H1 (cell line): ENCODE data around the gene TTC23. TPM values are rescaled to one million over a fixed set of nuclear protein-coding genes. Genes with fewer than 3 reads are reported as not detected.

Experiments
- CTCF ChIA-PET: fragments of 300-600 bp; sonication (Branson Sonifier 250); formaldehyde crosslinking; loops from one replicate; lab custom pipeline; 2021; ENCODE audit not compliant: partially characterized antibody; lab: Charles Lee
- POLR2A ChIA-PET: fragments of 300-600 bp; sonication (Branson Sonifier 250); formaldehyde crosslinking; loops from one replicate; lab custom pipeline; 2021; ENCODE audit warnings: inconsistent platforms; ENCODE audit not compliant: partially characterized antibody; lab: Charles Lee
- DNase-seq, 2 experiments: peaks; one replicate each; pipeline versions ENCODE4 v3.0.0 to v3.0.0-alpha.2; 2010 to 2022; ENCODE audit warnings: low spot score in 2 of 2, low read depth in 1 of 2, mixed read lengths in 1 of 2
- FAIRE-seq: peaks from 2 replicates; lab custom pipeline; 2011; peaks lifted over from hg19 to GRCh38; lab: Jason Lieb, UNC
- H2AFZ ChIP-seq: 2 replicates; pipeline ENCODE4 v1.8.1; 2012; ENCODE audit warnings: low read length, inconsistent platforms
- H2AK5ac ChIP-seq: 2 replicates; pipeline ENCODE4 v1.6.1; 2013; ENCODE audit warnings: low read depth, low read length
- H2BK120ac ChIP-seq: replicated peaks from 2 replicates; pipeline ENCODE3; 2013; ENCODE audit warnings: low read depth, low read length, inconsistent platforms
- H2BK12ac ChIP-seq: 2 replicates; pipeline ENCODE4 v1.6.1; 2013; ENCODE audit warnings: low read depth, low read length
- H2BK15ac ChIP-seq: 2 replicates; pipeline ENCODE4 v1.6.1; 2013; ENCODE audit warnings: low read length
- H2BK20ac ChIP-seq: 2 replicates; pipeline ENCODE4 v1.6.1; 2013; ENCODE audit warnings: low read length
- H2BK5ac ChIP-seq: 2 replicates; pipeline ENCODE4 v1.6.1; 2013; ENCODE audit warnings: low read depth, low read length
- H3K14ac ChIP-seq: 2 replicates; pipeline ENCODE4 v1.6.1; 2013; ENCODE audit warnings: inconsistent platforms; ENCODE audit not compliant: insufficient read length
- H3K18ac ChIP-seq: 2 replicates; pipeline ENCODE4 v1.6.1; 2013; ENCODE audit warnings: low read length; ENCODE audit errors: extremely low read depth
- H3K23ac ChIP-seq: 2 replicates; pipeline ENCODE4 v1.6.1; 2013; ENCODE audit warnings: inconsistent platforms; ENCODE audit not compliant: insufficient read length
- H3K23me2 ChIP-seq: 2 replicates; pipeline ENCODE4 v1.6.1; 2013; ENCODE audit warnings: low read depth, low read length
- H3K27ac ChIP-seq: 2 replicates; pipeline ENCODE4 v1.6.1; 2011; ENCODE audit warnings: low read depth, low read length, inconsistent platforms
- H3K27me3 ChIP-seq, 4 experiments: replicated peaks in 1 of 4; 1 replicate in 1 of 4; 2 replicates in 3 of 4; pipeline versions ENCODE4 v1.6.1 to v1.8.1; 2011 to 2013; ENCODE audit warnings: low read length in 3 of 4, mild to moderate bottlenecking in 3 of 4, inconsistent platforms in 2 of 4, mixed read lengths in 2 of 4, moderate library complexity in 1 of 4; ENCODE audit not compliant: control insufficient read depth in 3 of 4, insufficient read depth in 3 of 4; ENCODE audit errors: extremely low read depth in 1 of 4
- H3K36me3 ChIP-seq, 4 experiments: 2 replicates each; pipeline versions ENCODE4 v1.6.1 to v1.8.1; 2011 to 2013; ENCODE audit warnings: mild to moderate bottlenecking in 4 of 4, low read length in 3 of 4, moderate library complexity in 2 of 4, control low read depth in 1 of 4, inconsistent platforms in 1 of 4; ENCODE audit not compliant: insufficient read depth in 4 of 4, control insufficient read depth in 2 of 4
- H3K4ac ChIP-seq: replicated peaks from 2 replicates; pipeline ENCODE3; 2013; ENCODE audit warnings: low read length, low read depth, mixed read lengths, inconsistent platforms; ENCODE audit not compliant: insufficient read length
- H3K4me1 ChIP-seq, 4 experiments: replicated peaks in 1 of 4; 1 replicate in 1 of 4; 2 replicates in 3 of 4; pipeline versions ENCODE4 v1.6.1 to v1.8.1; 2011 to 2013; ENCODE audit warnings: low read length in 3 of 4, inconsistent platforms in 2 of 4, mixed read lengths in 1 of 4; ENCODE audit not compliant: insufficient read depth in 4 of 4, control insufficient read depth in 3 of 4
- H3K4me2 ChIP-seq, 2 experiments: 2 replicates each; pipeline versions ENCODE4 v1.6.1 to v1.8.1; 2011 to 2013; ENCODE audit warnings: low read depth in 2 of 2, low read length in 2 of 2, control low read depth in 1 of 2, inconsistent platforms in 1 of 2, mild to moderate bottlenecking in 1 of 2; ENCODE audit not compliant: insufficient read depth in 1 of 2
- H3K4me3 ChIP-seq, 4 experiments: fragments of 200-600, 300-600 bp in 1 of 4; sonication (generic), shearing (Covaris generic), sonication (Bioruptor Twin) in 1 of 4; 2 replicates each; pipeline versions ENCODE4 v1.5.1 to v1.8.1; 2011 to 2016; ENCODE audit warnings: low read length in 4 of 4, low read depth in 3 of 4, control low read depth in 2 of 4, inconsistent platforms in 2 of 4, mild to moderate bottlenecking in 2 of 4, mixed read lengths in 1 of 4, moderate library complexity in 1 of 4; ENCODE audit not compliant: insufficient read depth in 2 of 4; ENCODE audit errors: extremely low read depth in 1 of 4
- H3K56ac ChIP-seq: replicated peaks from 2 replicates; pipeline ENCODE3; 2013; ENCODE audit warnings: low read depth, mild to moderate bottlenecking, mixed read lengths, low read length, inconsistent platforms; ENCODE audit not compliant: insufficient read length
- H3K79me1 ChIP-seq: 2 replicates; pipeline ENCODE4 v1.6.1; 2013; ENCODE audit warnings: low read depth, low read length, control low read depth
- H3K79me2 ChIP-seq, 2 experiments: 2 replicates each; pipeline versions ENCODE4 v1.6.1 to v1.8.1; 2012 to 2013; ENCODE audit warnings: low read length in 2 of 2, mild to moderate bottlenecking in 2 of 2, inconsistent platforms in 1 of 2; ENCODE audit not compliant: insufficient read depth in 2 of 2, control insufficient read depth in 1 of 2
- H3K9ac ChIP-seq, 4 experiments: replicated peaks in 1 of 4; 1 replicate in 1 of 4; 2 replicates in 3 of 4; pipeline versions ENCODE4 v1.6.1 to v1.8.1; 2011 to 2013; ENCODE audit warnings: low read depth in 3 of 4, low read length in 3 of 4, control low read depth in 2 of 4, mild to moderate bottlenecking in 2 of 4, moderate library complexity in 2 of 4, inconsistent platforms in 1 of 4; ENCODE audit errors: extremely low read depth in 1 of 4
- H3K9me3 ChIP-seq, 2 experiments: 2 replicates each; pipeline versions ENCODE4 v1.6.1 to v1.8.1; 2012 to 2013; ENCODE audit warnings: mild to moderate bottlenecking in 2 of 2, moderate library complexity in 2 of 2, control low read depth in 1 of 2, inconsistent platforms in 1 of 2, low read depth in 1 of 2, low read length in 1 of 2, mixed read lengths in 1 of 2; ENCODE audit not compliant: insufficient read depth in 2 of 2
- H4K20me1 ChIP-seq, 2 experiments: replicated peaks in 1 of 2; 2 replicates each; pipeline versions ENCODE3 to v1.8.1; 2011 to 2013; ENCODE audit warnings: inconsistent platforms in 2 of 2, low read length in 2 of 2, mild to moderate bottlenecking in 1 of 2; ENCODE audit not compliant: insufficient read depth in 2 of 2, control insufficient read depth in 1 of 2
- H4K5ac ChIP-seq: 2 replicates; pipeline ENCODE4 v1.6.1; 2013; ENCODE audit warnings: low read length, low read depth, mixed read lengths, inconsistent platforms; ENCODE audit not compliant: insufficient read length
- H4K8ac ChIP-seq: 2 replicates; pipeline ENCODE4 v1.8.0; 2013; ENCODE audit warnings: mild to moderate bottlenecking, moderate library complexity, low read length, inconsistent platforms; ENCODE audit not compliant: insufficient read depth; ENCODE audit errors: extremely low read depth
- H4K91ac ChIP-seq: replicated peaks from 2 replicates; pipeline ENCODE3; 2013; ENCODE audit warnings: low read length, mixed read lengths, inconsistent platforms; ENCODE audit not compliant: insufficient read length
- CBX8 ChIP-seq: fragments of 300-800, 300-1000 bp; sonication (generic); IDR thresholded peaks from 2 replicates; pipeline ENCODE4 v1.7.1; 2016; ENCODE audit warnings: low read depth, low read length, borderline replicate concordance
- CHD1 ChIP-seq: IDR thresholded peaks from 2 replicates; pipeline ENCODE4 v1.6.1; 2012; ENCODE audit warnings: low read depth, low read length, improper control_type of control experiment
- GTF2F1 ChIP-seq: IDR thresholded peaks from 2 replicates; pipeline ENCODE4 v1.6.1; 2012; ENCODE audit warnings: low read depth, low read length, improper control_type of control experiment, borderline replicate concordance
- HDAC6 ChIP-seq: IDR thresholded peaks from one replicate; pipeline ENCODE4 v1.7.1; 2012; ENCODE audit warnings: low read depth, mild to moderate bottlenecking, inconsistent platforms, low read length, moderate library complexity
- KDM5A ChIP-seq: fragments of 200-600 bp; IDR thresholded peaks from 2 replicates; pipeline ENCODE4 v1.7.1; 2012; ENCODE audit warnings: mild to moderate bottlenecking, low read length, inconsistent platforms, mixed read lengths
- NRF1 ChIP-seq: IDR thresholded peaks from 2 replicates; pipeline ENCODE4 v1.6.1; 2011; ENCODE audit warnings: mild to moderate bottlenecking, low read depth, low read length, improper control_type of control experiment
- WGBS, 2 experiments: shearing (Covaris generic) in 1 of 2; methylation state at CpG; one replicate each; pipeline versions ENCODE4 v1.1.6 to v1.1.7; 2013 to 2015; ENCODE audit warnings: low lambda C conversion rate in 2 of 2, mixed read lengths in 2 of 2, inconsistent platforms in 1 of 2, low coverage in 1 of 2, missing lambda C conversion rate in 1 of 2; ENCODE audit not compliant: insufficient replicate concordance in 2 of 2, insufficient coverage in 1 of 2, insufficient read length in 1 of 2; ENCODE audit errors: extremely low coverage in 1 of 2, missing lambda C conversion rate in 1 of 2; 5-methylcytosine and 5-hydroxymethylcytosine counted together
- polyA plus RNA-seq, 7 experiments: library from polyadenylated mRNA; depleted of rRNA in 3 of 7; stranded (reverse) in 5 of 7; unstranded in 2 of 7; fragments of >200 nt in 5 of 7; fragments of 200-250 nt in 2 of 7; gene quantifications; 1 replicate in 5 of 7; 2 replicates in 1 of 7; 4 replicates in 1 of 7; pipeline versions ENCODE4 v1.2.1 to v1.2.3, GENCODE V29; 2011 to 2013; ENCODE audit warnings: missing spikeins in 2 of 7, mixed read lengths in 2 of 7
- total RNA-seq: library from RNA; stranded (reverse); fragmentation: NEBNext Ultra II Directional; extraction: Animal tissue kit (Norgen Biotek cat#: 25700); gene quantifications from 2 replicates; pipeline ENCODE4 v1.2.1, GENCODE V29; 2021
- TF ChIP-seq, protein P1 (sequence below): IDR thresholded peaks from 2 replicates; pipeline ENCODE4 v1.6.1; 2012; ENCODE audit warnings: inconsistent platforms

The TTC23 gene
- total and polyA plus RNA-seq, 2 of the 8 experiments (the other 6 are each of a cell fraction or from before 2014, with no cell fraction given): 4.8 to 23.0 TPM

- Histone ChIP-seq H3K4me3 (no peak overlapping the region), H4K91ac (no peak overlapping the region), H3K23me2 (no peaks in the 10 kb centered on the region), H3K36me3 (peaks cover 0 to 2% (median 0%) of the 10 kb centered on the region in 4 experiments; a peak in 4 of 8 replicates), H2AFZ (no peak overlapping the region), H2BK12ac (no peak overlapping the region), H2BK20ac (no peak overlapping the region), H3K9ac (no peak overlapping the region), H3K4me2 (no peak overlapping the region), H3K27me3 (no peaks in the 10 kb centered on the region), H3K79me1 (no peaks in the 10 kb centered on the region), H3K56ac (no peak overlapping the region), H3K23ac (no peak overlapping the region), H3K27ac (no peak overlapping the region), H4K20me1 (no peaks in the 10 kb centered on the region), H3K79me2 (no peaks in the 10 kb centered on the region), H4K8ac (no peak overlapping the region), H3K4ac (no peak overlapping the region), H3K18ac (no peak overlapping the region), H2BK120ac (no peak overlapping the region), H2BK5ac (no peak overlapping the region), H4K5ac (no peak overlapping the region), H3K9me3 (no peaks in the 10 kb centered on the region), H2BK15ac (no peak overlapping the region), H2AK5ac (no peak overlapping the region), H3K4me1 (no peaks in the 10 kb centered on the region), H3K14ac (no peak overlapping the region)
- FAIRE-seq (no peak), DNase-seq (peak in 1 of 2 experiments; percentile 6)
- CTCF ChIA-PET: interaction anchor here (0.6 kb wide), 1 partner anchor 48 kb away, joined by 3 read pairs; no protein-coding TSS in a partner anchor
- POLR2A ChIA-PET: no interaction called here
- TF ChIP-seq, protein P1, sequence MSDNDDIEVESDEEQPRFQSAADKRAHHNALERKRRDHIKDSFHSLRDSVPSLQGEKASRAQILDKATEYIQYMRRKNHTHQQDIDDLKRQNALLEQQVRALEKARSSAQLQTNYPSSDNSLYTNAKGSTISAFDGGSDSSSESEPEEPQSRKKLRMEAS: no peak
- no peak for TF ChIP-seq GTF2F1
- no peak for TF ChIP-seq CBX8
- TF ChIP-seq KDM5A: no peak
- TF ChIP-seq HDAC6: no peak
- TF ChIP-seq CHD1: no peak
- no peak for TF ChIP-seq NRF1
- WGBS, 2 experiments: 86% methylated on average over 3 of the region's 3 CpGs; no CpG with 5 or more reads in 1 of the 2 experiments
Measured at GRCh38 chr15:99165020-99165790, 84.2 kb downstream of the TTC23 start.
